GM19043 (cell line): ENCODE measurements around the gene GOLT1A.

Experiments
- ATAC-seq: cut with Tn5 transposase; IDR thresholded peaks from one replicate; pipeline ENCODE4 v1.9.1; 2021; ENCODE audit warnings: low read depth; ENCODE audit not compliant: unreplicated experiment

GOLT1A gene

GRCh38 chr1:204221271-204221670 is 7.5 kb upstream of the GOLT1A start:
- no peak for ATAC-seq

GRCh38 chr1:204219971-204220616 is 6.3 kb upstream of the GOLT1A start:
- no peak for ATAC-seq

DNA sequence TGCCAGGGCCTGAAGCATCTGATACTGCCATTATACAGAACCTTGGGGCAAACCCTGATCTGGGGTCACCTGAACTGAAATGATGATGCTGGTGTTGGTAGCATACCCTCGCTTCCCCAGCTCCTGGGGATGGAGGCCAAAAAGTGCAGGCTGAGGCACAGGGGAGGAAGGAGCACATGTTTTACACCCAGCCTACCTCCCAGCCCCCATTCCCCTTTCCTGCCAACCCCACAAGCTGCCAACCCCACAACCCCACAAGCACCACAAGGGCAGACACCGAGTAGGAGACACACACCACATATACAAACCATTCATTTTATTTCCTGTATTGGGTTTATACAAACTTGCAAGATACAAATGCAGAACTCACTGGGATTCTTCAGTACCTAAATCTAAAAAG is 4.8 kb upstream of the GOLT1A start:
- no peak for ATAC-seq

DNA sequence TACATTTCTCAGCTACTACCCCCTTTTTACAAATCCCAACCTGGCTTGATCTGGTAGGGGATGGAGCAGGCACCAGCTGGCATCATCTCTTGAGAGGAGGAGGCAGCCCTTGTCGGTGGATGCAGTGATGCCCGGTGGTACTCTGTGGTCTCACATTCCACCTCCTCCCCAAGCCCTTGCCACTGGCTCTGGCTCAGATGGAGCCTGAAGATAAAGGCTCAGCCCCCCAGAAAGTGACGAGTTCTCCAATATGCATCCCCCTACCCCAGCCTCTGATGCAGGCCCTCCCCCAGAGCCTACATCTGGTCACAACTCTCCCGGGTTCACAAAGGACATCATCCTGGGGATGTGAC is 3.8 kb upstream of the GOLT1A start:
- ATAC-seq: no peak

DNA sequence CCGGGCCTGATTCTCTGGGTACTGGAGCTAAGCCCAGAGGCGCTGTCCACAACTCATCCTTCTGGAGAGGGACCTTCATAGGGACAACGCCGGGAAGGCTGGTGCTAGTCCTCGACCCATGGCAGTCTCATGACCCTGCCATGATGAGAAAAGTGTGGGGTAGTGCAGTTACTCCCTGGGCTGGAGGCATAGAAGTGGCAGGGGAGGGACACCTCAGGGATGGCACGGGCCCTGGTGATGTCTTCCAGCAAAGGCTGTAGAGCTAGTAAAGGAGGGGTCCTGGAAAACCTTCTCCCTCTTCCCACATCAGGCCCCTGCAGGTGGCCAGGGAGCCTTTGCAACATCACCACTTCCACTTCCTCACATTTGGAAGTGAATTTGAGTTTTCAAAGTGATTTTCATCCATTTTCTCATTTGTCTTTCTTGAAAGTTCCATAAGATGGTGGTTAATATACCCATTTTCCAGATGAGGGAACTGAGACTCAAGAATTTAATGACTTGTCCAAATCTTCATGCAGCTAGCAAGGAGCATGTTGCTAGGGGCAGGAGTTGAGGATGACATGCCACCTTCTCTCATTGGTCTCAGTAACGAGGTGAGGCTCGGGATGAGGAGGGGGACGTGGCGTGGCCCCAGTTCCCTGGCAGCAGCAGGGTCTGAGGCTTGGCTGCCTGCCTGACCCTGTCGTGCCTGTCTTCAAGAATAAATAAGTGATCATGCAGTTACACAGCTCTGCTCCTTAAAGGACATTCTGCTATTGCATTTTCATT is 3.3 kb upstream of the GOLT1A start:
- ATAC-seq: no peak

DNA sequence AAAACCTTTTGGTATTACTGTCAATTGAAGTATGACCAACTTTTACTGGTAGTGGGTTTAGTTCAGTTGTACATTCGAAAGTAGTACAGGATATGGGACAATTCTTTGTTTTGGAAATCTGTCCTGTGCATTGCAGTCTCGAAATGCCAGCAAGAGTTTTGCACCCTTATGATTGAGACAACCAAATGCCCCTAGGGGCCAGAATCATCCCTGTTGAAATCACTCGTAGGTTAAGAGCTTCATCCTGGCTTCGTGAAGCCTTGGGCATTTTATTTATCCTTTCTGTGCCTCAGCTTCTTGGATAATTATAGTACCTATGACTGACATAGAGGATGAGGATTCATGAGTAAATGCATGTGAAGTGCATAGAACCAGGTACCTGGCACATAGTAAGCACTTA is 2.4 kb upstream of the GOLT1A start:
- ATAC-seq: no peak

- ATAC-seq: no peak
These were observed 1.1 kb downstream of the GOLT1A start for GRCh38 chr1:204212715-204213114.

DNA sequence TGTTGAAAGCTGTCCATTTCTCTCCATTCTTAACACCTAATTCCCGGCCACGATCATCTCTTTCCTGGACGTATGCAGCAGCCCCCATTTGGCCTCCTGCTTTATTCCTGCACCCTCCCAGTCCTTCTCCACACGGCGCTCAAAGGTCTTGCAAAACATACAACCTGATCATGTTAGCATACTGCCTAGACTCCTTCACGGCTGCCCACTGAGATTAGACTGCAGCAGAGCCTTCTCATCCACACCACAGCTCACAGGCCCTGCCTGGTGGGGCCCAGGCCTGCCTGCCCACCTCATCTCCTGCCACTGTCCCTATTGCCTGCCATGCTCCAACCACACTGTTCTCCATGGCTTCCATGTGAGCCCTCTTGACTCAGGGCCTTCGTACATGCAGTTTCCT is 2.7 kb downstream of the GOLT1A start:
- no peak for ATAC-seq

GRCh38 chr1:204207136-204207616 is 6.6 kb downstream of the GOLT1A start:
- ATAC-seq: no peak

GRCh38 chr1:204206121-204206520 is 7.7 kb downstream of the GOLT1A start:
- ATAC-seq: no peak

- no peak for ATAC-seq
These were observed 8.3 kb downstream of the GOLT1A start for GRCh38 chr1:204205486-204205885.

- no peak for ATAC-seq
These were observed 8.8 kb downstream of the GOLT1A start for GRCh38 chr1:204204944-204205343.

DNA sequence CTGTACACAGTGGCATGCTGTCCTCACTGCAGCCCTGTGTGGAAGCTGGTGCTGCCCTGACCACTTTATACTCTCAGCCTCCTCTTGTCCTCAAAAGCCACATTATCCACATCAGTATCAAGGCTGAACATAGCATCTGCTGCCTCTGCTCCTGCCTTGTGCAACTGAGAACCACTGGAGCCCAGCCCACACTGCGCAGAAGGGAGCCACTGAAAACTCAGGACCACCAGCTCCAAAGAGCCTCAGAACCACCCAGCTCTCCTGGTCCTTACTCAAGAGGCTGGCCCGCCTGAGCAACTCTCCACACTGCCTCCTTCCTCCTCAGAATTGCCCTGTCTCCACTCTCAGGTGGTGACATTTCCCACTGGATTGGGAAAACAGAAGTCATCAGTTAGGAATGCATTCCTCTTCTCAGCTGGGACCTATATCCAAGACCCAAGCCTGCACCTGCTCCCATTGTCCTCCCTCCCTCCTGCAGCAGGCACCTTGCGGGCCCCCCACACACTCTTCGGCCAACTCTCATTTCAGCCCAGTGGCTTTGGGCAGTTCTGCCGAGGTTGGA is 10.5 kb downstream of the GOLT1A start:
- ATAC-seq: no peak

- no peak for ATAC-seq
These were observed 11.3 kb downstream of the GOLT1A start for GRCh38 chr1:204202481-204202880.

DNA sequence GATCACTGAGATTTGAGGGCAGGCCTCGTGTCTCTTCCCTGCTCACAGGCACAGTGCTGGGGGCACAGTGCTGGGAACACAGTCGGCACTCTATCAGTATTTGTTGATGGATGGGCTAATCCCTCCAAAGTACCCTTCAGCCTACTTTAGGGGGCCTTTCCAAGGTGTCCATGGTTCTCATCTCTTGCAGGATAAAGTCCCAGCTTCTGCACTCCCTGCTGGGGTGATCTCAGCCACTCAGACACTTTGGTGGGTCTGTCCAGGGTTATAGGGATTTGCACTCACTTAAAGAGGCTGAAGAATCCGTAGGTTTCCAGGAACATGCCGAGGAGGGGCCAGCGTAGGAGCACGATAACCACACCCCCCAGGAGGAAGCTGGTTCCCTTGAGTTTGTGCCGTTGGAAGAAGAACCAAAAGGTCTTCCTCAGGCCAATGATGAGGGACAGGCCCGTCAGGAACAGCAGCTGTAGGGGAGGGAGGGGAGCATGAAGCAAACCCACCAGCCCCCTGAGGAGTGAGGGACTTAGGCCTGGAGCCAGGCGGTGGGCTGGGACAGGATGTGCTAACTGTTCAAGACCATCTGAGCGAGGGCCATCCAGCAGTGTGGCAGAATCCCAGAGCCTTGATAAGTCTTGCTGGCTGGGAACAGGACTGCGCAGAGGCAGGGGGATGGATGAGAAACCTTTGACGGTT is 12.3 kb downstream of the GOLT1A start:
- no peak for ATAC-seq

- ATAC-seq: no peak
These were observed 14.2 kb downstream of the GOLT1A start for GRCh38 chr1:204199579-204199978.

DNA sequence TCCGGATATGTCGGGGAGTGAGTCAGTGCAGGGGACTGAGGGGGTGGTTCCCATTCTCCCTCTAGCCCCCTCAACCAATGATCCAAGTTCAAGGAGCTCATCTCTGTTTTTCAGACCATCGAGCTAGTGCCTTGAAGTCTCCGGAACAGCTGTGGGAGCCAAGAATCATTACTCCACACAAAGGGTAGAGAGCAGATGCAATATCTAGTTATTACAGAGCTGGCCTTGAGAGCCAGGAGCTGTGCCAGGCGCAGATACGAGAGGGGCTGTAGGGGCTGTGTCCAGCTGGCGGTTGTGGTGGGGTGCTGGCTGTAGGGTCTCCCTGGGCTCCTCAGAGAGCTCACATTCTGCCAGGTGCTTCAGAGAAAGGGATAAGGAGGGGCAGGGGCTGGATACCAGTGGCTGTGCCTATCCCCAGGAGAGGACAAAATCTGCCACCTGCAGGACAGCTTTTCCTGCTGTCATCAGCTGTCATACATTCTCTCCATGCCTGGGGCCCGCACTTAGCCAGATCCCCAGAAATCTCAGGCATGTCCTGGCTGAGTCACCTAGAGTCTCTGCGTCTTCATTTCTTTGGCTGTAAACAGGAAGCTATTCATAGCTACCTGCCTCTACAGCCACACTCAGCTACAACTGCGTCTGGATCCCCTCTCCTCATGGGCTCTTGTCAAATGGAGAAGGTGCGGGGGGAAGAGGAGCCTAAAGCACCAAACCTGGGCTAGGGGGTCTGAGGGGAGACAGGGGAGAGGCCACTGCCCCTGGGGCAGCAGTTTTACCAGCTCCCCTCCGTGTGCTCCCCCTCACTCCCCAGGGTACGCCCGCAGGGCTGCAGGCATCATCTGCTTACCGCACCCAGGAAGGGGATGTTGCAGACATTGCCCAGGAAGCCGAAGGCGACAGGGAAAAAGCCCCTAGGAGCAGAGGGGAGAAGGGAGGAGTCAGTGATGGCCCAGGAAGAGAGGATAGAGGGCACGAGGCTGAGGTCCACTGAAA is 15.1 kb downstream of the GOLT1A start:
- no peak for ATAC-seq

- no peak for ATAC-seq
These were observed 16.7 kb downstream of the GOLT1A start for GRCh38 chr1:204197068-204197467.

DNA sequence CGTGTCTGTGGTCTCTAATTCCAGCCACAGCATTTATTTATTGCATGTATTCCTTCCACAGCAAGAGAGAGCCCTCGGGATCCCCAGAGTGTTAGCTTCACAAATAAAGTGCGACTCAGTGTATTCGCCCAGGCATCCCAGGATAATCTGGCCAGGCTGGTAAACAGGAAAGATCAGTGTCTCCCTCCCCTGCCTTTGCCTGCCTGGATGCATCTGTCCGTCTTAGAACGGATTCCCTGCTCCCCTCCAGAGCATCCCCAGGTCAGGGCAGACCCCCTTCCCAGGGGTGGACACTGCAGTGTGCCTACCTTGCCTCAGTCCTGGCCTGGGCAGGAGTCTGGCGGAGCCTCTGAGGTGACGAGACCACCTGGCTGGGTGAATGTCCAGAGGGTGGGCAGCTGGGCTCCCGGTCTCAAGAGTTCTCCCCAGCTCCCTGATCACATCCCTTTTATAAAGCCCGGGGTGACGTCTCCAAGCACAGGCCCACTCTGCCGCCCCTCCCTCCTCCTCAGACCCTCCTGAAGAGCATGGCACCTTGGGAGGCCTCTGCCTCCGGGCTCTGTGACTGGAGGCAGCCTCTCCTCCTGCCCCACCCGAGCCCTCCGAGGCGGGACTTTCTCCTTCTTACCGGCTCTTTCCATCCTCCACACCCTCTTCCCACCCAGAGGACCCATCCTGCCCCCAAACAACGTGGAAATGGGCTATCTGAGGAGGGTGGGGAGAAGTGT is 17.6 kb downstream of the GOLT1A start, which contains the start of gene KISS1:
KISS1 (minus strand) TSS at position 424 of the 728 bp plus-strand sequence. CDS start 3,615 bp downstream, outside the sequence.
- ATAC-seq: no peak
